Right renal pelvis (tissue), 4 donors: ENCODE results near the gene RPP30. TPM values are rescaled to one million over a fixed set of nuclear protein-coding genes. Genes with fewer than 3 reads are reported as not detected.
A peak's percentile ranks its signal among the peaks of the same experiment; 100 is the strongest.
"Not testable (repeated sequence)": the region's sequence is repeated elsewhere in the genome, so short reads cannot be mapped to it uniquely, and the experiment has no call there.

Experiments
- DNase-seq, 4 donors: peaks; one replicate each; pipeline ENCODE4 v3.0.0-alpha.2; 2013; ENCODE audit warnings: low read depth in 4 of 4, low spot score in 3 of 4, missing footprints in 1 of 4
- polyA plus RNA-seq, 4 donors: library from polyadenylated mRNA; unstranded; fragments of 120-200 nt; gene quantifications; one replicate each; pipeline ENCODE4 v1.2.1, GENCODE V29; 2013; ENCODE audit not compliant: insufficient read length in 4 of 4

RPP30 gene
- polyA plus RNA-seq, 4 donors, result 58.5 to 65.9 (median 60.9) TPM

GRCh38 chr10:90866050-90866598 lies 5.7 kb upstream of the RPP30 start:
- no peak for DNase-seq

- peak in 3 of 4 donors; percentile 53 to 59 (median 58) for DNase-seq
Observed at GRCh38 chr10:90871279-90871765, 452 bp upstream of the RPP30 start.

GRCh38 chr10:90872648-90873020 lies 860 bp downstream of the RPP30 start:
- no peak for DNase-seq

- no peak for DNase-seq
Observed at GRCh38 chr10:90879062-90879461, 7.3 kb downstream of the RPP30 start.

GRCh38 chr10:90880059-90880719 lies 8.4 kb downstream of the RPP30 start:
- not testable (repeated sequence) for DNase-seq

- no peak for DNase-seq
Observed at GRCh38 chr10:90884431-90884830, 12.7 kb downstream of the RPP30 start.

GRCh38 chr10:90885176-90885575 lies 13.4 kb downstream of the RPP30 start:
- DNase-seq, result no peak

GRCh38 chr10:90887555-90887954 lies 15.8 kb downstream of the RPP30 start:
- DNase-seq, result no peak

- DNase-seq, result no peak
Observed at GRCh38 chr10:90888387-90888786, 16.6 kb downstream of the RPP30 start.

GRCh38 chr10:90889636-90890035 lies 17.9 kb downstream of the RPP30 start:
- DNase-seq, result no peak

GRCh38 chr10:90890347-90890746 lies 18.6 kb downstream of the RPP30 start:
- no peak for DNase-seq

GRCh38 chr10:90893190-90893589 lies 21.4 kb downstream of the RPP30 start:
- no peak for DNase-seq

- not testable (repeated sequence) for DNase-seq
Observed at GRCh38 chr10:90896916-90897315, 25.1 kb downstream of the RPP30 start.

GRCh38 chr10:90905925-90906324 lies 34.2 kb downstream of the RPP30 start:
- no peak for DNase-seq

GRCh38 chr10:90906596-90906995 lies 34.8 kb downstream of the RPP30 start:
- no peak for DNase-seq

- DNase-seq, result peak; percentile 65 to 73 (median 68)
Observed at GRCh38 chr10:90911133-90912051, 39.6 kb downstream of the RPP30 start.

- DNase-seq, result no peak
Observed at GRCh38 chr10:90912174-90912573, 40.4 kb downstream of the RPP30 start.

GRCh38 chr10:90912854-90913479 lies 41.2 kb downstream of the RPP30 start:
- no peak for DNase-seq

- no peak for DNase-seq
Observed at GRCh38 chr10:90913774-90914420, 42.1 kb downstream of the RPP30 start.

GRCh38 chr10:90914992-90915765 lies 43.4 kb downstream of the RPP30 start:
- DNase-seq, result no peak
